IMR-90 (cell line): ENCODE measurements around the gene LIG1. TPM values are rescaled to one million over a fixed set of nuclear protein-coding genes. Genes with fewer than 3 reads are reported as not detected.

Experiments
- ATAC-seq: fragments of 200-7000 bp; cut with Tn5 transposase; 2 replicates; pipeline ENCODE4 v1.9.1; 2020; ENCODE audit warnings: low read depth, mild to moderate bottlenecking, moderate library complexity
- BruUV-seq: library from RNA; stranded (reverse); fragments of 400-500 nt; replicated peaks from 2 replicates; lab custom pipeline; 2021; lab: Mats Ljungman, UMichigan
- CTCF ChIA-PET: fragments of 300-600 bp; formaldehyde crosslinking; extraction: SDS; loops from one replicate; lab custom pipeline; 2021; ENCODE audit warnings: antibody characterized with exemption; lab: Yijun Ruan, JAX
- POLR2A ChIA-PET: fragments of 300-600 bp; sonication (Branson Sonifier 250); formaldehyde crosslinking; loops from one replicate; lab custom pipeline; 2022; ENCODE audit warnings: antibody characterized with exemption; ENCODE audit not compliant: unreplicated experiment; lab: Charles Lee
- DNase-seq: peaks from one replicate; pipeline ENCODE4 v3.0.0; 2013
- H2AFZ ChIP-seq: replicated peaks from 2 replicates; pipeline ENCODE3; 2013; ENCODE audit warnings: low read length, mild to moderate bottlenecking; ENCODE audit not compliant: poor library complexity
- H2AK5ac ChIP-seq: 2 replicates; pipeline ENCODE4 v1.6.1; 2013; ENCODE audit warnings: low read depth, low read length, inconsistent platforms
- H2AK9ac ChIP-seq: replicated peaks from 2 replicates; pipeline ENCODE3; 2013; ENCODE audit warnings: mild to moderate bottlenecking, low read depth, low read length, moderate library complexity; ENCODE audit not compliant: poor library complexity
- H2BK120ac ChIP-seq: 2 replicates; pipeline ENCODE4 v1.6.1; 2013; ENCODE audit warnings: low read depth, low read length, inconsistent platforms
- H2BK15ac ChIP-seq: 3 replicates; pipeline ENCODE4 v1.6.1; 2013; ENCODE audit warnings: low read depth, low read length, inconsistent platforms
- H2BK20ac ChIP-seq: 2 replicates; pipeline ENCODE4 v1.6.1; 2013; ENCODE audit warnings: low read depth, mild to moderate bottlenecking, inconsistent platforms, low read length, moderate library complexity
- H2BK5ac ChIP-seq: 2 replicates; pipeline ENCODE4 v1.6.1; 2013; ENCODE audit warnings: mild to moderate bottlenecking, low read depth, low read length, inconsistent platforms; ENCODE audit not compliant: poor library complexity, severe bottlenecking
- H3K14ac ChIP-seq: replicated peaks from 2 replicates; pipeline ENCODE4 v1.6.1; 2013; ENCODE audit warnings: low read depth, low read length, inconsistent platforms
- H3K18ac ChIP-seq: 2 replicates; pipeline ENCODE4 v1.6.1; 2013; ENCODE audit warnings: low read depth, low read length, control low read depth
- H3K23ac ChIP-seq: 2 replicates; pipeline ENCODE4 v1.6.1; 2013; ENCODE audit warnings: low read depth, low read length, inconsistent platforms
- H3K27ac ChIP-seq: 2 replicates; pipeline ENCODE4 v1.5.1; 2013; ENCODE audit warnings: mild to moderate bottlenecking, control low read depth, low read length; ENCODE audit not compliant: insufficient read depth
- H3K27me3 ChIP-seq: 2 replicates; pipeline ENCODE4 v1.6.1; 2013; ENCODE audit warnings: low read length; ENCODE audit not compliant: control insufficient read depth, insufficient read depth
- H3K36me3 ChIP-seq: 2 replicates; pipeline ENCODE4 v1.6.1; 2013; ENCODE audit warnings: low read length, mixed read lengths; ENCODE audit not compliant: control insufficient read depth, insufficient read depth
- H3K4ac ChIP-seq: 2 replicates; pipeline ENCODE4 v1.6.1; 2013; ENCODE audit warnings: low read depth, low read length, inconsistent platforms
- H3K4me1 ChIP-seq: 2 replicates; pipeline ENCODE4 v1.6.1; 2013; ENCODE audit warnings: low read length, mixed read lengths; ENCODE audit not compliant: control insufficient read depth, insufficient read depth
- H3K4me2 ChIP-seq: 2 replicates; pipeline ENCODE4 v1.6.1; 2013; ENCODE audit warnings: low read depth, mild to moderate bottlenecking, control low read depth, low read length, moderate library complexity
- H3K4me3 ChIP-seq: 2 replicates; pipeline ENCODE4 v1.5.1; 2013; ENCODE audit warnings: low read depth, mild to moderate bottlenecking, control low read depth, low read length, moderate library complexity; ENCODE audit not compliant: insufficient read depth
- H3K56ac ChIP-seq: 2 replicates; pipeline ENCODE4 v1.6.1; 2013; ENCODE audit warnings: low read length, inconsistent platforms; ENCODE audit not compliant: insufficient read depth; ENCODE audit errors: extremely low read depth
- H3K79me1 ChIP-seq, 2 experiments: 2 replicates each; pipeline ENCODE4 v1.6.1; 2013; ENCODE audit warnings: low read length in 2 of 2, inconsistent platforms in 1 of 2, low read depth in 1 of 2
- H3K9ac ChIP-seq: 2 replicates; pipeline ENCODE4 v1.6.1; 2013; ENCODE audit warnings: low read depth, low read length, control low read depth
- H3K9me1 ChIP-seq: 2 replicates; pipeline ENCODE4 v1.6.1; 2013; ENCODE audit warnings: low read length, inconsistent platforms; ENCODE audit not compliant: insufficient read depth
- H3K9me3 ChIP-seq: 2 replicates; pipeline ENCODE4 v1.6.1; 2013; ENCODE audit warnings: low read length; ENCODE audit not compliant: control insufficient read depth, insufficient read depth
- H4K20me1 ChIP-seq: 2 replicates; pipeline ENCODE4 v1.6.1; 2013; ENCODE audit warnings: low read length, inconsistent platforms; ENCODE audit not compliant: insufficient read depth
- H4K5ac ChIP-seq: 2 replicates; pipeline ENCODE4 v1.6.1; 2013; ENCODE audit warnings: mild to moderate bottlenecking, low read depth, low read length, control low read depth
- H4K8ac ChIP-seq, 2 experiments: 2 replicates each; pipeline ENCODE4 v1.6.1; 2013; ENCODE audit warnings: low read depth in 2 of 2, low read length in 2 of 2, control low read depth in 1 of 2, inconsistent platforms in 1 of 2
- H4K91ac ChIP-seq: 2 replicates; pipeline ENCODE4 v1.6.1; 2013; ENCODE audit warnings: low read depth, low read length, inconsistent platforms; ENCODE audit not compliant: insufficient read depth
- BHLHE40 ChIP-seq: fragments of 150-350 bp; IDR thresholded peaks from 2 replicates; pipeline ENCODE4 v1.6.1; 2016; ENCODE audit warnings: mild to moderate bottlenecking, low read depth, low read length
- CEBPB ChIP-seq: IDR thresholded peaks from 2 replicates; pipeline ENCODE4 v1.6.1; 2012; ENCODE audit warnings: low read depth, low read length, improper control_type of control experiment
- CHD1 ChIP-seq: IDR thresholded peaks from 2 replicates; pipeline ENCODE4 v1.6.1; 2012; ENCODE audit warnings: low read depth, low read length, improper control_type of control experiment
- FOS ChIP-seq: fragments of 150-350 bp; IDR thresholded peaks from 2 replicates; pipeline ENCODE4 v1.6.1; 2016; ENCODE audit warnings: low read depth, low read length
- MAZ ChIP-seq: IDR thresholded peaks from 2 replicates; pipeline ENCODE4 v1.6.1; 2012; ENCODE audit warnings: low read depth, mild to moderate bottlenecking, low read length, improper control_type of control experiment, moderate library complexity, borderline replicate concordance
- MXI1 ChIP-seq: IDR thresholded peaks from 2 replicates; pipeline ENCODE4 v1.6.1; 2012; ENCODE audit warnings: low read depth, mild to moderate bottlenecking, low read length, moderate library complexity, borderline replicate concordance
- POLR2A ChIP-seq: IDR thresholded peaks from 2 replicates; pipeline ENCODE4 v1.6.1; 2012; ENCODE audit warnings: mild to moderate bottlenecking, low read depth, low read length
- RAD21 ChIP-seq: IDR thresholded peaks from 2 replicates; pipeline ENCODE4 v1.6.1; 2012; ENCODE audit warnings: low read length, improper control_type of control experiment
- RCOR1 ChIP-seq: IDR thresholded peaks from 2 replicates; pipeline ENCODE4 v1.6.1; 2012; ENCODE audit warnings: mild to moderate bottlenecking, low read length, improper control_type of control experiment; ENCODE audit not compliant: insufficient replicate concordance
- SMC3 ChIP-seq: fragments of 150-350 bp; IDR thresholded peaks from 2 replicates; pipeline ENCODE4 v1.6.1; 2016; ENCODE audit warnings: low read depth, mild to moderate bottlenecking, antibody characterized with exemption, low read length, moderate library complexity
- WGBS, 2 experiments: methylation state at CpG; one replicate each; pipeline versions ENCODE4 v1.1.5 to v1.1.7; 2013; ENCODE audit warnings: missing lambda C conversion rate in 2 of 2; ENCODE audit not compliant: insufficient read length in 1 of 2; ENCODE audit errors: extremely low coverage in 2 of 2; 5-methylcytosine and 5-hydroxymethylcytosine counted together
- dilution Hi-C: fragments of 300-500 bp; cut with HindIII; formaldehyde crosslinking; loops from one replicate; pipeline ENCODE4 v1.14.3; 2018; ENCODE audit warnings: low sequenced_read_pairs; ENCODE audit not compliant: unreplicated experiment
- in situ Hi-C: fragments of 300-500 bp; cut with MboI; formaldehyde crosslinking; loops from 3 replicates; pipeline ENCODE4 v1.14.3; 2019; ENCODE audit warnings: low sequenced_read_pairs, inconsistent platforms, mixed read lengths
- intact Hi-C: fragments of 100-400 bp; cut with micrococcal nuclease; formaldehyde crosslinking; loops from 2 replicates; pipeline ENCODE4 v1.10.0; 2022
- polyA plus RNA-seq, 3 experiments: library from polyadenylated mRNA; depleted of rRNA; stranded (reverse); fragments of >200 nt; gene quantifications; 2 replicates each; pipeline ENCODE4 v1.2.3, GENCODE V29; 2012; ENCODE audit warnings: low replicate concordance in 1 of 3
- total RNA-seq: library from RNA; depleted of rRNA; stranded (reverse); fragments of >200 nt; gene quantifications from 2 replicates; pipeline ENCODE4 v1.2.3, GENCODE V29; 2012
- TF ChIP-seq, protein P1 (sequence below): conservative IDR thresholded peaks from 2 replicates; pipeline ENCODE4 v1.5.1; 2012; ENCODE audit warnings: mild to moderate bottlenecking, low read depth, low read length, improper control_type of control experiment
- TF ChIP-seq, protein P2 (sequence below): fragments of 150-350 bp; IDR thresholded peaks from 2 replicates; pipeline ENCODE4 v1.6.1; 2016; ENCODE audit warnings: low read depth, mild to moderate bottlenecking, low read length, moderate library complexity, borderline replicate concordance

LIG1 gene
- total and polyA plus RNA-seq, 2 of the 4 experiments (the other 2 are of a cell fraction), result 24.9 to 34.0 TPM

DNA sequence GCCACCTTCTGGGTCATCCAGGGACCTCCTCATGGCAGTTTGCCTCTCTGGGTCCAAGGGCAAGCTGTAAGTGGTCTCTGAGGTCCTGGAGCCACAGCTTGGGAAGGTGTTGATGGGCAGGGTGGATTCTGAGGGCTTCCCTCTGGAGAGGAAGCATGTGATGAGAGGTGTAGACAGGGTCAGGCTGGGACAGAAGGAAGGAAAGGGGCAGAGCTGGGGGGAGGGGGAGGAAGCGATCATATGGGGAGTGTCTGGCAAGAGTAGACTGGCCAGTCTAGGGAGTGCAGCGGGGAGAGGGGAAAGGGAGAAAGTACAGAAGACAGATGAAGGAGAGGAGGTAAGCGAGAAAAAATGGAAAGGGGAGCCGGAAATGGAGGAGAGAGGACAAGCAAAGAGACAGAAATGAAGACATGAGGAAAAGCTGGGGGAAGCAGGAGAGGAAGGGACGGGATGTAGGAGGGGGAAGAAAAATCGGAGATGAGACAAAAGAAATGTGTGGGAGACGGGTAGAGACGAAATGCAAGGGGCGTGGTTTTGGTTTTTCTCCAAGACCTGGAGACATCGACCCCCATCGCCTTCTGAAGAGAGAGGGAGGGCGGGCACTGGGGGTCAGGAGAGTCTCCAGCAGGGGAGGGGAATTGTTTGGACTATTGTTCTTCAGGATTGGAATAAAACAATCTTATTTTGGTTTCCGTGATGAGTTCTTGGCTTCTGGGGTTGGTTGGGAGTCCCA lies 27.0 kb upstream of the LIG1 start:
- no peak for TF ChIP-seq RCOR1
- no peak for TF ChIP-seq BHLHE40
- no peak for TF ChIP-seq CEBPB
- TF ChIP-seq POLR2A, result no peak
- TF ChIP-seq, protein P1, sequence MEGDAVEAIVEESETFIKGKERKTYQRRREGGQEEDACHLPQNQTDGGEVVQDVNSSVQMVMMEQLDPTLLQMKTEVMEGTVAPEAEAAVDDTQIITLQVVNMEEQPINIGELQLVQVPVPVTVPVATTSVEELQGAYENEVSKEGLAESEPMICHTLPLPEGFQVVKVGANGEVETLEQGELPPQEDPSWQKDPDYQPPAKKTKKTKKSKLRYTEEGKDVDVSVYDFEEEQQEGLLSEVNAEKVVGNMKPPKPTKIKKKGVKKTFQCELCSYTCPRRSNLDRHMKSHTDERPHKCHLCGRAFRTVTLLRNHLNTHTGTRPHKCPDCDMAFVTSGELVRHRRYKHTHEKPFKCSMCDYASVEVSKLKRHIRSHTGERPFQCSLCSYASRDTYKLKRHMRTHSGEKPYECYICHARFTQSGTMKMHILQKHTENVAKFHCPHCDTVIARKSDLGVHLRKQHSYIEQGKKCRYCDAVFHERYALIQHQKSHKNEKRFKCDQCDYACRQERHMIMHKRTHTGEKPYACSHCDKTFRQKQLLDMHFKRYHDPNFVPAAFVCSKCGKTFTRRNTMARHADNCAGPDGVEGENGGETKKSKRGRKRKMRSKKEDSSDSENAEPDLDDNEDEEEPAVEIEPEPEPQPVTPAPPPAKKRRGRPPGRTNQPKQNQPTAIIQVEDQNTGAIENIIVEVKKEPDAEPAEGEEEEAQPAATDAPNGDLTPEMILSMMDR, result no peak
- TF ChIP-seq, protein P2, sequence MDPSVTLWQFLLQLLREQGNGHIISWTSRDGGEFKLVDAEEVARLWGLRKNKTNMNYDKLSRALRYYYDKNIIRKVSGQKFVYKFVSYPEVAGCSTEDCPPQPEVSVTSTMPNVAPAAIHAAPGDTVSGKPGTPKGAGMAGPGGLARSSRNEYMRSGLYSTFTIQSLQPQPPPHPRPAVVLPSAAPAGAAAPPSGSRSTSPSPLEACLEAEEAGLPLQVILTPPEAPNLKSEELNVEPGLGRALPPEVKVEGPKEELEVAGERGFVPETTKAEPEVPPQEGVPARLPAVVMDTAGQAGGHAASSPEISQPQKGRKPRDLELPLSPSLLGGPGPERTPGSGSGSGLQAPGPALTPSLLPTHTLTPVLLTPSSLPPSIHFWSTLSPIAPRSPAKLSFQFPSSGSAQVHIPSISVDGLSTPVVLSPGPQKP, result no peak
- no peak for TF ChIP-seq CHD1
- TF ChIP-seq SMC3, result no peak
- no peak for TF ChIP-seq MXI1
- TF ChIP-seq MAZ, result no peak
- no peak for TF ChIP-seq FOS
- TF ChIP-seq RAD21, result no peak
- Histone ChIP-seq H2AK9ac (peak overlapping the region; percentile 57), H4K5ac (no peak overlapping the region), H2BK5ac (no peak overlapping the region), H3K18ac (no peak overlapping the region), H2BK15ac (no peak overlapping the region), H3K4ac (no peak overlapping the region), H3K4me1 (no peaks in the 10 kb centered on the region), H2BK120ac (no peak overlapping the region), H4K91ac (no peak overlapping the region), H3K14ac (no peak overlapping the region), H3K27me3 (no peaks in the 10 kb centered on the region), H4K20me1 (peaks cover 4% of the 10 kb centered on the region; the same call in 1 of the 2 replicates), H3K36me3 (no peaks in the 10 kb centered on the region), H3K4me2 (no peak overlapping the region), H2BK20ac (no peak overlapping the region), H4K8ac (no peak overlapping the region), H3K9me3 (no peaks in the 10 kb centered on the region), H3K27ac (no peak overlapping the region), H2AK5ac (no peak overlapping the region), H3K79me1 (no peaks in the 10 kb centered on the region), H3K4me3 (no peak overlapping the region), H3K9ac (no peak overlapping the region), H3K56ac (no peak overlapping the region), H2AFZ (no peak overlapping the region), H3K23ac (no peak overlapping the region), H3K9me1 (peaks cover 4% of the 10 kb centered on the region)
- POLR2A ChIA-PET, result interaction anchor here (0.6 to 0.7 kb wide), 2 partner anchors 49 to 126 kb away, joined by 4 to 7 read pairs; no protein-coding TSS in a partner anchor
- no TSS peak for BruUV-seq
- dilution Hi-C loops, result no loop called here
- ATAC-seq (peak; percentile 53), DNase-seq (no peak)
- CTCF ChIA-PET, result interaction anchor here (0.6 kb wide), 1 partner anchor 22 kb away, joined by 3 read pairs; no protein-coding TSS in a partner anchor
- in situ Hi-C loops, result no loop called here
- intact Hi-C loops, result no loop called here
- WGBS, 2 experiments, result 38% methylated on average over 8 of the region's 13 CpGs; no CpG with 5 or more reads in 1 of the 2 experiments
